Measurements from ENCODE around the gene CBX5. TPM values are rescaled to one million over a fixed set of nuclear protein-coding genes. Genes with fewer than 3 reads are reported as not detected.

CBX5 gene
- total and polyA plus RNA-seq, 2 of the 8 experiments (the other 6 are each of a cell fraction or from before 2014, with no cell fraction given), result 62.4 to 231 TPM

DNA sequence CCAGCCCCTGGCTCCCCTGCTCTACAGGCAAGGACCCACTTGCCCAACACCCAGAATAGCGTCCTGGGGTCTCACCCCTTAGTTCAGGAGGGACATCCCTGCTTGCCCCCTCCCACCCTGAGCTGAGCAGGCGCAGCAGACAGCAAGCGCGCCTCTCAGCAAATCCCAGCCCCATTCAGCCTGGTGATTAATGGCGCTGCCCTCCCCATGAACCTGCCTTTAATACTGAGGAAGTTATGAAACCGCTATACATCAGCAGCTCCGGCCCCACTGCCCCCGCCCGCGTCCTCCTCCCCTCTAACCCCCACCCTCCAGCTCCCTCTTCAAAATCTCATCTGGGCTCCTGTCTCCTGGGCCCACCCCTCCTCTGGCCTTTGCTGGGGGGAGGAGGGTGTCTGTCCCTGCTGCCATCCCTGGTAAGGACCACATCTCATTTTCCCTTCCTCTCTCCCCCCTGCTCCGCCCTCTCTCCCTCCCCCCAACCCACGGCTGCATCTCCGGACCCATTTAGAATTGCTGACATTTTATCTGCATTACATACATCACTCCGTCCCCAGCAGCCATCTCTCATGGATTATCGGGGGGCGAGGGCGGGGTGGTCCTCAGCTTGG, 84.1 kb downstream of the CBX5 start:
- no peak overlapping the region for H2AFZ ChIP-seq (ENCODE audit: low read length)
- WGBS, 2 experiments (ENCODE audit: extremely low coverage in 1 of 2, insufficient coverage in 1 of 2, insufficient read length in 1 of 2, insufficient replicate concordance in 2 of 2, low coverage in 1 of 2, low lambda C conversion rate in 2 of 2, missing lambda C conversion rate in 1 of 2), result 79% methylated on average over 13 of the region's 17 CpGs; no CpG with 5 or more reads in 1 of the 2 experiments
- no peak overlapping the region for H2BK5ac ChIP-seq (ENCODE audit: low read depth, low read length)
- no peak overlapping the region for H4K5ac ChIP-seq (ENCODE audit: insufficient read length, low read depth, low read length)
- FAIRE-seq, result no peak
- no peaks in the 10 kb centered on the region for H3K79me1 ChIP-seq (ENCODE audit: low read depth, low read length)
- H3K4me2 ChIP-seq (ENCODE audit: insufficient read depth in 1 of 2, low read depth in 2 of 2, low read length in 2 of 2), result no peak overlapping the region
- H3K23ac ChIP-seq (ENCODE audit: insufficient read length), result no peak overlapping the region
- H3K27ac ChIP-seq (ENCODE audit: low read depth, low read length), result no peak overlapping the region
- H2BK15ac ChIP-seq (ENCODE audit: low read length), result no peak overlapping the region
- no peaks in the 10 kb centered on the region for H3K79me2 ChIP-seq (ENCODE audit: control insufficient read depth in 1 of 2, insufficient read depth in 2 of 2, low read length in 2 of 2)
- peaks cover 4 to 64% (median 41%) of the 10 kb centered on the region in 4 experiments for H3K27me3 ChIP-seq (replicated peaks in 1 of 4; ENCODE audit: control insufficient read depth in 3 of 4, extremely low read depth in 1 of 4, insufficient read depth in 3 of 4, low read length in 3 of 4)
- DNase-seq (ENCODE audit: low read depth in 1 of 2, low spot score in 2 of 2), result no peak
- no peak overlapping the region for H3K9ac ChIP-seq (replicated peaks in 1 of 4; ENCODE audit: extremely low read depth in 1 of 4, low read depth in 3 of 4, low read length in 3 of 4)
- H3K4me1 ChIP-seq (replicated peaks in 1 of 4; ENCODE audit: control insufficient read depth in 3 of 4, insufficient read depth in 4 of 4, low read length in 3 of 4), result peaks cover 0 to 5% (median 0%) of the 10 kb centered on the region in 4 experiments; a peak in 3 of 7 replicates
- no peak overlapping the region for H2AK5ac ChIP-seq (ENCODE audit: low read depth, low read length)
- no peak overlapping the region for H3K4ac ChIP-seq (replicated peaks; ENCODE audit: insufficient read length, low read depth, low read length)
- H2BK120ac ChIP-seq (replicated peaks; ENCODE audit: low read depth, low read length), result no peak overlapping the region
- H3K9me3 ChIP-seq (ENCODE audit: insufficient read depth in 2 of 2, low read depth in 1 of 2, low read length in 1 of 2), result no peaks in the 10 kb centered on the region
- H3K14ac ChIP-seq (ENCODE audit: insufficient read length), result no peak overlapping the region
- H3K18ac ChIP-seq (ENCODE audit: extremely low read depth, low read length), result no peak overlapping the region
- no peak overlapping the region for H4K8ac ChIP-seq (ENCODE audit: extremely low read depth, insufficient read depth, low read length)
- POLR2A ChIA-PET (ENCODE audit: partially characterized antibody), result interaction anchor here (1.3 kb wide), 1 partner anchor 13 kb away, joined by 5 read pairs; no protein-coding TSS in a partner anchor
- H2BK20ac ChIP-seq (ENCODE audit: low read length), result no peak overlapping the region
- H2BK12ac ChIP-seq (ENCODE audit: low read depth, low read length), result no peak overlapping the region
- H3K23me2 ChIP-seq (ENCODE audit: low read depth, low read length), result no peaks in the 10 kb centered on the region
- no peak overlapping the region for H4K91ac ChIP-seq (replicated peaks; ENCODE audit: insufficient read length, low read length)
- H3K36me3 ChIP-seq (ENCODE audit: control insufficient read depth in 2 of 4, insufficient read depth in 4 of 4, low read length in 3 of 4), result no peaks in the 10 kb centered on the region
- no peak overlapping the region for H3K4me3 ChIP-seq (ENCODE audit: extremely low read depth in 1 of 4, insufficient read depth in 2 of 4, low read depth in 3 of 4, low read length in 4 of 4)
- CTCF ChIA-PET (ENCODE audit: partially characterized antibody), result interaction anchor here (1.0 to 20.1 kb wide), 14 partner anchors 12 to 210 kb away, joined by 3 to 339 read pairs (median 5); partner anchors contain the start of genes HOXC5 and HOXC6
- no peak overlapping the region for H3K56ac ChIP-seq (replicated peaks; ENCODE audit: insufficient read length, low read depth, low read length)
- peaks cover 0 to 2% of the 10 kb centered on the region in 2 experiments for H4K20me1 ChIP-seq (replicated peaks in 1 of 2; ENCODE audit: control insufficient read depth in 1 of 2, insufficient read depth in 2 of 2, low read length in 2 of 2)
- TF ChIP-seq POU5F1 (IDR thresholded peaks at IDR 0.05; ENCODE audit: low read depth, low read length), result no peak
